ENCODE results near the gene ASB5.
A peak's percentile ranks its signal among the peaks of the same experiment; 100 is the strongest.
"Not testable (repeated sequence)": the region's sequence is repeated elsewhere in the genome, so short reads cannot be mapped to it uniquely, and the experiment has no call there.

Gene ASB5

GRCh38 chr4:176268963-176269362 lies at the start of gene ASB5:
ASB5 (minus strand) TSS chr4:176269222; CDS start chr4:176269108, 114 bp downstream.
- no peak for DNase-seq (ENCODE audit: low spot score)

DNA sequence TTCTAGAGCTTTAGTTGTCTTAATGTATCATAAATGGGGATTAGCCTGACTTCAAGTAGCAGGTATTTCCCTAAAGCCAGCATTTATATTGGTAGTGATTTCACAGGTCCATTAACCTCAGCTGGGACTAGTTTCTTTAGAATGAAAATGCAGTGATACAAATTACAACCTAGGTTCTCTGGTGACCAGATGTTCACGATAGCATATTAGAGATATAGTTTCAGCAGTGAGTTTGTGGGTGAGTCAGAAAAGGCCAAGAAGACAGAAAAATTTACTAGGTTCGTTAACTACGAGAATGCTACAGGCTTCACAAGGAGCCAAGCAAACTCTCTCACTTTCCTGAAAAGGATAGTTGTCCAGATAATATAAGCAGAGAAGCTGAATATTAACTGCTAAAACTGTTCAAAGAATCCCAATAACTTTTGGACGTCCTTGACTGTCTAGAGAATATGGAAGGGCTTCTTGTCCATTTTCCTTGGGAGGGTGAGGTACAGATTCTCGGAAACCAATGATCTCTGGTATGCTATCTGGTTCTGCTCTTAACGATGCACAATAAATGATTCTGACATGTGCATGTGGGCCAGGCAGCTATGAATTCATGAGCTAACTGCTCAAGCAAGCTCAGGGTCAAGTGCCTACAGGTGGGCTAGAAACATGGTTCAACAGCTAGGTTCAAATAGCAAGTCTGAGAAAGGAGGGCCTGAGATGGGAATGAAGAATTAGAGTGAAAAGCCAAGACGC lies 44.7 kb upstream of the ASB5 start:
- no peak for DNase-seq (ENCODE audit: low spot score)

GRCh38 chr4:176309772-176310171 lies 40.8 kb upstream of the ASB5 start:
- DNase-seq (ENCODE audit: low spot score) = no peak

- DNase-seq (ENCODE audit: low spot score) = no peak
Observed at GRCh38 chr4:176309046-176309445, 40.0 kb upstream of the ASB5 start.

DNA sequence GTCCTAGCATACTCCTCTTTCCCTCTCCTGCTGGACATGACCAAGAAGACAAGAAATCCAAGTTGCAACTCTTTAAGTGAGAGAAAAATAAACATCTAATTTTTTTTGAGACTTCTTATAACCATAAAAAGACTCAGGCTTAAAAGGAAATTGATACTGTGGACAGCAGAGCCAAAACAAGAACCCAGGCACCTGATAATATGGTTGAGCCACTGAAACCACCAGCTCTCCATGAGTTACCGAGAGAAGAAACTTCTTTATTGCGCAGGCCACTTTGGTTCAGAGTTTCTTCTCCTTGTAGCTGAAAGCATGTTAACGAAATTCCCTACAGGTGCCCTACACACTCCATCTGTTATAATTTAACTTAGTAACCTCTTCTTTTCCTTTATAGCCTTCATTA lies 39.4 kb upstream of the ASB5 start:
- DNase-seq (ENCODE audit: low spot score) = no peak

DNA sequence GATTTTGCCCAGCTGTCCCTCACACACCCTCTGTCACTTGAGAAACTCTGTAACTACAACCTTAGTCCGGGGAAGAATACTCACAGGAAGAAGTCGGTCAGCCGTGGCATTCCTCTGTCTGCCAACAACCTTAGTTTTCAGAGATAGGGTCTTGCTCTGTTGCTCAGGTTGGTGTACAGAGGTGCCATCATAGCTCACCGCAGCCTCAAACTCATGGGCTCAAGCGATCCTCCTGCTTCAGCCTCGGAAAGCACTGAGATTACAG lies 38.6 kb upstream of the ASB5 start:
- DNase-seq (ENCODE audit: low spot score) = no peak

DNA sequence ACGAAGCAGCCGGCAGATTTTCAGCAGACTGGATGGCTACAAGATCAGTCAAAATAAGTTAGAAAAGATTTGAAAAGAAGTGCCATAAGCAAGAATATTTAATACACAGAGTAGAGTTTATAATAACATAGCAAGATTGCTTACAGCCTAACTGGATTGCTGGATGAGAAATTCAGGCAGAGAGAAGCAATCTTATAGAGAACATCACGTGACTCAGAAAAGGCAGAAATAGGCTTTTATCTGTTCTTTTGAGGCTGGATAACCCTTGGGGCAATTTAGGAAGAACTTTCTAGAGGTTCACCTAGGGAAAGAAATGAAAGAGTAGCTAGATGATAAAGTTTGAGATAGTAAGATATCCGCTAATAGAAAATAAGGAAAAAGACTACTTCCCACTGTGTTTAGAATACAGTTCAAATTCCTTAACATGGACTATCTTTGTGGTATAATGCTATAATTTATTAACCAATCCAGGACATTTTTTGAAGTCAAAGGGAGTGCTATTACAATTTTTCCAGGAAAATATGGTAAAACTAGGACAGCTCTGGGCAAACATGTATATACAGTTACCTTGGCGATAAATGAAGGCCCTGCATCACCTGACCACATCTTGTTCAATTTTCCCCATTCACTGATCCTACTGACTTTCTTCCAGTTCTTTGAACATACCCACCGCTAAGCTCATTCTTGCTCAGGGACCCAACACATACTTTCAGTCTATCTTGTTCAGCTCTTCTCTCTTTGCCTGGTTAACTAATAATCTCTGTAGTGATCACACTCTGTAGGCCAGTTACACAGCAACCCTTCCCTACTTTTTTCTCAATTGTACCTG lies 38.0 kb upstream of the ASB5 start:
- DNase-seq (ENCODE audit: low spot score) = no peak

GRCh38 chr4:176303938-176304337 lies 34.9 kb upstream of the ASB5 start:
- DNase-seq (ENCODE audit: low spot score) = no peak

DNA sequence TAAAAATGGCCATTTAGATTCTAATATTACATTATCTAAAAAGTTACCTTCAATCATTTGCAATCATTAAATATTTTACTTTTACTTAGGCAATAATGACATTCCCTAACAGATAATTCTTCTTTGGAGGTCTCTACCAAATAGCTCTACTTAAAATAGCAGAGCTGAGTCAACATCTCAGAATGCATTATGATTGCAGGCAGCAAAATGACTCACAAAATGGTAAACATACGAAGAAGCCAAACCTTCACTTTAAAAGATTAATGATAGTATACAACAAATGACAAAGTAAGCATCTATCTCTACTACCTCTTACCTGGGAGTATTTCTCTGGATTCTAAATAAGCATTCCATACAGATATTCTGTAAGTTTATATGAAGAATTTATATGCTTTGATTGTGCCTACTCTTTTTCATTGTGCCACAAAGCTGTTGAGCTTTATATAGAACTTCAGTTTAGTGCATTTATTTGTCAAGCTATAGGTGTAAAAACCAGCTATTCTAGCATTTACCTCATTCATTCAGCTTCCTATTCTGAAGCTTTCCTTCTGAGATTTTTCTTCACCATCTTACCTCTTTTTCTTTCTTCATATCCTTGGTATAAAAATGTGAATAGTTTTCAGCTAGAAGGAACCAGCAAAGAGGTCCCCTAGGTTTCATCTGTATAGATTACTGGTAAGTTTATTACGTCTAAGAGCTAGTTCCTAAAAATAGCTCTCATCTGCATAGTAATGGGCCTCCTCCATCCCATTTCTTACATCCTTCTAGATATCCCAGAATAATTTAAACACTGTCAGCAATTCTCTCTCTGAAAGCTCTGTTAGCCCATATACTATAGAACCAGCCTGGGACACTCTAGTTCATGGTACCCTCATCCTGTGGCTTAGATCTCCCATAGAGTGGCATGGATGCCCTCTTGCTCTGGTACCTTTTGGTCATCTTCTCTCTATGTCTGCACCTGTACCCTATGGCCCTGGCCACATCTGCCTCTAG lies 33.6 kb upstream of the ASB5 start:
- peak; percentile 64 for DNase-seq (ENCODE audit: low spot score)

- DNase-seq (ENCODE audit: low spot score) = no peak
Observed at GRCh38 chr4:176300565-176300964, 31.5 kb upstream of the ASB5 start.

- no peak for DNase-seq (ENCODE audit: low spot score)
Observed at GRCh38 chr4:176300036-176300435, 31.0 kb upstream of the ASB5 start.

DNA sequence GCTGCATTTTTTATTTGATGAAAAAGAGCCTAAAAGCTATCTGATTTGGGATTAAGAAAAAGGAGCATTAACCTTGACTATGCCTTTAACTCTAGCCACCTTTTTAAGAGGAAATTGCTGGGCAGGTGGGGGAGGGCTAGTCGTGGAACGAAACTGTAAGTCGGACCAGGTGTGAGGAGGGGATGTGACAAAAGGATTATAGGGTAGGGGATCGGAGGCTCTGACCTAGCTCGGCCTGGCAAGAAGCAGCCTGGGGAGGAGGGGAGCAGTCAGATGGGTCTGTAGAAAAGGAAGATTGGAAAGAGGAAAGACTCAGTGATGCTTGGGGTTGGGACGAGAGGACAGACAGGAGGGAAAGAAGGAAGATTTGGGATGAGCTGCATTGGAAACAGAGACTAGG lies 29.6 kb upstream of the ASB5 start:
- DNase-seq (ENCODE audit: low spot score) = no peak

GRCh38 chr4:176295907-176296306 lies 26.9 kb upstream of the ASB5 start:
- not testable (repeated sequence) for DNase-seq (ENCODE audit: low spot score)

- no peak for DNase-seq (ENCODE audit: low spot score)
Observed at GRCh38 chr4:176293660-176294059, 24.6 kb upstream of the ASB5 start.

- no peak for DNase-seq (ENCODE audit: low spot score)
Observed at GRCh38 chr4:176292920-176293319, 23.9 kb upstream of the ASB5 start.

DNA sequence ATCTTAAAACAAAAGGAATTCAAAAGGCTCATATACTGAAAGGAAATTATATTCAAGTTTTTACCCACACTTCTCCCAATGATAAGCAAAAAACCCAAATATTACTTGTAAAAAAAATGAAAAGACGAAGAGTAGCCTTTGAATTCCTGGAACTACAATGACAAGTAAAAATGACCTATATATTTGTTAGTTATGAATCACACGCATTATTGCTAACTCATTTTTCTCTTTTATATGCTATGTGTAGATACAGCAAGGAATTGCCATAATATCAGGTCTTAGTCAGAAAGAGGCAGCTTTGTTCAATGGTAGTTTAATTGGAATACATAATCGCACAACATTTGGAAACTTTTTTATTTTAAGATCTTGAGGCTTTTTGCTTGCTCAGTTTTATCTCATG lies 22.7 kb upstream of the ASB5 start:
- no peak for DNase-seq (ENCODE audit: low spot score)

DNA sequence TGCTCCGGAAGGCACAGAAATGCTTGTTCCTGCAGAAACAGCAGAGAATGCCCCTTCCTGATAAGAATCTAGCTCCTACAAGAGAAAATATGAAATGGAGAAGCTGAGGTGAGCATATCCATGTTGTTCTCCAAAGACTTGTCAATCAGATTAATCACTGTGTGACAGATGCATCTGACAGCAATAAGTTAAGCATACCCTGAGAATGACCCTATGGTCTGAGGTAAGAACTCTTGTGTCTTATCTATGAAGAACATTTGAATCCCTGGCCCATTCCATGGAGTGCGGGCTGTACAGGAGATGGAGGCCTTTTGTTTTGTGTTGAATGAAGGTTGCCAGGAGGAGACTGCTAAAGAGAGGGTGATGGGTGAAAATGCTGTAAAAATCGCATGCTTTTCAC lies 21.5 kb upstream of the ASB5 start:
- DNase-seq (ENCODE audit: low spot score) = no peak

DNA sequence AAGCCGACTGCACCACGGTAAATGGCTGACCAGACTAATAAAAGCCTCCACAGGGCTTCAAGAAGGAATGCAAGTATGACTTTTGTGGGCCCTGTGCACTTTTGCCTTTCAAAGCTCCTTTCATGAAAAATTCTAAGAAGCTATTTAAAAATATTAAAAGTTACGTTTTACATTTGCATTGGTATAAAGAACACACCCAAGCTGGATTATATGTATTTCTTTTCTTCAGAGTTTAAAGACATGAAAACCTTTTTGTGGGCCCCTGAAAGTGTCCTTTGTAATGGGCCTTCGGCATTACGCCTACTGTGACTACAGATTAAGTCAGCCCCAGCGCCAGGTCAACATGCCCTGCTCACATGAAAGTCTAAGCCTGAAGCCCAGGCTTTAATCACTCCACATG lies 20.5 kb upstream of the ASB5 start:
- no peak for DNase-seq (ENCODE audit: low spot score)

- no peak for DNase-seq (ENCODE audit: low spot score)
Observed at GRCh38 chr4:176288020-176288419, 19.0 kb upstream of the ASB5 start.

DNA sequence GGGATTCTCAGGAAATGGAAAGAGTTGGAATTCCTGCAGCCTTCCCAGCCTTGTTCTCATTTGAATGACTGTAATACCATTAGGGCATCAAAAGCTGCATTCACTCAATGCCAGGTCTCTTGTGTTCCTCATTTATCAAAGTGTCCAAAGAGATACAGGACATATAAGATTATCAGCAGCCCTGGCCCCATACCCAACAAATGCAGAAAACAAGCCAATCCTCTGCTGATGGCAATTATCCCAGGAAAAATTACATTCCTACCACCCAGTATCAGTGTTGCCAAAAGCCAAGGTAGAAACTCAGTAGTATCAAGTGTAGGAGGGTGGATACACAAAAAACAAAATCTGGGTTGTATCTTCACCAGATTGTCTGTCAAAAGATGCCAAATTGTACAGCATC lies 18.5 kb upstream of the ASB5 start:
- no peak for DNase-seq (ENCODE audit: low spot score)

DNA sequence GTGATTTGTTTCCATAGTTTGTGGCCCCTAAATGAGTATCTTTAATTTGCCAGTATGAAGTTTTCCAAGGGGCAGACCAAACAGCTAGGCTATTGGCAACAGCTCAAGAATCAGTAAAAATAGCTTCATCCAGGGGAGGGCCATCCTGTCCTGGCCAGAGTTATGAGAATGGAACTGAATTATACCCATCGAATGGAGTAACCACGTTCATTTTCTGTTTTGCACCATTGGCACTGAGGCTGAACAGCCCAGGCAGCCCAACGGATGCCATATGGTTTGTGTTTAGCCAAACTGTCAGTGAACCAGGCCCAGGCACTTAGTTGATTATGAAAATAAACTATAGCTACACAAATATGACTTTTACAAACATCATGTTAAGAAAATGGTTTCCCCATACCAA lies 17.7 kb upstream of the ASB5 start:
- peak; percentile 14 for DNase-seq (ENCODE audit: low spot score)

GRCh38 chr4:176279560-176279959 lies 10.5 kb upstream of the ASB5 start:
- DNase-seq (ENCODE audit: low spot score) = not testable (repeated sequence)
